Breast epithelium (tissue), 4 donors: ENCODE measurements around the gene LOXL3. TPM values are rescaled to one million over a fixed set of nuclear protein-coding genes. Genes with fewer than 3 reads are reported as not detected.

ENCODE experiments used
- DNase-seq, 2 donors: peaks; one replicate each; pipeline ENCODE4 v3.0.0-alpha.2; 2019; ENCODE audit warnings: low spot score in 2 of 2
- H3K27ac ChIP-seq, 2 donors: fragments of 200-600 bp; sonication (generic) in 1 of 2; one replicate each; pipeline ENCODE4 v1.5.1; 2016 to 2019; ENCODE audit warnings: mild to moderate bottlenecking in 1 of 2
- H3K27me3 ChIP-seq, 2 donors: fragments of 200-600 bp; sonication (generic) in 1 of 2; one replicate each; pipeline versions ENCODE4 v1.5.1 to v1.6.0; 2017 to 2019; ENCODE audit warnings: control low read depth in 1 of 2, mild to moderate bottlenecking in 1 of 2
- H3K36me3 ChIP-seq: fragments of 200-600 bp; one replicate; pipeline ENCODE4 v1.5.1; 2019
- H3K4me1 ChIP-seq, 2 donors: fragments of 200-600 bp; sonication (generic); one replicate each; pipeline ENCODE4 v1.5.1; 2016 to 2019; ENCODE audit warnings: control low read depth in 1 of 2
- H3K4me3 ChIP-seq, 3 donors: fragments of 200-600 bp; sonication (generic); 1 replicate in 2 of 3; 2 replicates in 1 of 3; pipeline ENCODE4 v1.5.1; 2016 to 2019; ENCODE audit warnings: mild to moderate bottlenecking in 3 of 3, moderate library complexity in 2 of 3
- H3K9me3 ChIP-seq, 2 donors: fragments of 200-600 bp; sonication (generic) in 1 of 2; one replicate each; pipeline ENCODE4 v1.5.1; 2016 to 2019; ENCODE audit warnings: control low read depth in 1 of 2
- POLR2A ChIP-seq: fragments of 450-650 bp; IDR thresholded peaks from one replicate; pipeline ENCODE4 v1.6.1; 2016; ENCODE audit warnings: antibody characterized with exemption, mild to moderate bottlenecking, moderate library complexity
- POLR2AphosphoS5 ChIP-seq, 3 donors: sonication (generic); formaldehyde crosslinking; IDR thresholded peaks; one replicate each; pipeline ENCODE4 v1.6.1; 2017; ENCODE audit warnings: antibody characterized with exemption in 3 of 3
- intact Hi-C: fragments of 100-400 bp; cut with DNase I; formaldehyde crosslinking; loops from one replicate; pipeline ENCODE4 v1.15.1; 2023; ENCODE audit warnings: low total_unique reads
- total RNA-seq, 3 donors: library from RNA; depleted of rRNA; stranded (reverse); fragments of >200 nt; gene quantifications; one replicate each; pipeline ENCODE4 v1.1.0, GENCODE V29; 2016
- TF ChIP-seq, protein P1 (sequence below), 3 donors: fragments of 450-650 bp; IDR thresholded peaks; one replicate each; pipeline ENCODE4 v1.5.1; 2016 to 2017; ENCODE audit warnings: antibody characterized with exemption in 3 of 3, mild to moderate bottlenecking in 3 of 3, moderate library complexity in 3 of 3

The LOXL3 gene
- total RNA-seq, 3 donors from 2014 or later: 3.7 to 7.8 (median 6.6) TPM

GRCh38 chr2:74500578-74500946 lies 53.2 kb downstream of the LOXL3 start:
- DNase-seq: no peak

GRCh38 chr2:74499940-74500577 lies 53.7 kb downstream of the LOXL3 start:
- Histone ChIP-seq H3K27me3 (peaks cover 6 to 7% of the 10 kb centered on the region in 2 donors), H3K27ac (no peak overlapping the region), H3K4me1 (peaks cover under 1 to 3% of the 10 kb centered on the region in 2 donors), H3K9me3 (no peaks in the 10 kb centered on the region), H3K36me3 (no peaks in the 10 kb centered on the region), H3K4me3 (peak overlapping the region in 1 of 3 donors; percentile 55)
- no peak for DNase-seq
- intact Hi-C loops: no loop called here
- no peak for TF ChIP-seq POLR2A
- TF ChIP-seq POLR2AphosphoS5 (IDR thresholded peaks at IDR 0.05): no peak

More at GRCh38 chr2:74500578-74500946, 53.2 kb downstream of the LOXL3 start:
- Histone ChIP-seq H3K9me3 (no peaks in the 10 kb centered on the region), H3K4me3 (no peak overlapping the region), H3K4me1 (peaks cover 3 to 5% of the 10 kb centered on the region in 2 donors), H3K27me3 (peaks cover 6 to 7% of the 10 kb centered on the region in 2 donors), H3K36me3 (no peaks in the 10 kb centered on the region), H3K27ac (no peak overlapping the region)
- TF ChIP-seq, protein P1, sequence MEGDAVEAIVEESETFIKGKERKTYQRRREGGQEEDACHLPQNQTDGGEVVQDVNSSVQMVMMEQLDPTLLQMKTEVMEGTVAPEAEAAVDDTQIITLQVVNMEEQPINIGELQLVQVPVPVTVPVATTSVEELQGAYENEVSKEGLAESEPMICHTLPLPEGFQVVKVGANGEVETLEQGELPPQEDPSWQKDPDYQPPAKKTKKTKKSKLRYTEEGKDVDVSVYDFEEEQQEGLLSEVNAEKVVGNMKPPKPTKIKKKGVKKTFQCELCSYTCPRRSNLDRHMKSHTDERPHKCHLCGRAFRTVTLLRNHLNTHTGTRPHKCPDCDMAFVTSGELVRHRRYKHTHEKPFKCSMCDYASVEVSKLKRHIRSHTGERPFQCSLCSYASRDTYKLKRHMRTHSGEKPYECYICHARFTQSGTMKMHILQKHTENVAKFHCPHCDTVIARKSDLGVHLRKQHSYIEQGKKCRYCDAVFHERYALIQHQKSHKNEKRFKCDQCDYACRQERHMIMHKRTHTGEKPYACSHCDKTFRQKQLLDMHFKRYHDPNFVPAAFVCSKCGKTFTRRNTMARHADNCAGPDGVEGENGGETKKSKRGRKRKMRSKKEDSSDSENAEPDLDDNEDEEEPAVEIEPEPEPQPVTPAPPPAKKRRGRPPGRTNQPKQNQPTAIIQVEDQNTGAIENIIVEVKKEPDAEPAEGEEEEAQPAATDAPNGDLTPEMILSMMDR (IDR thresholded peaks at IDR 0.05): no peak
- no peak for TF ChIP-seq POLR2A
- TF ChIP-seq POLR2AphosphoS5 (IDR thresholded peaks at IDR 0.05): no peak
- intact Hi-C loops: no loop called here

DNA sequence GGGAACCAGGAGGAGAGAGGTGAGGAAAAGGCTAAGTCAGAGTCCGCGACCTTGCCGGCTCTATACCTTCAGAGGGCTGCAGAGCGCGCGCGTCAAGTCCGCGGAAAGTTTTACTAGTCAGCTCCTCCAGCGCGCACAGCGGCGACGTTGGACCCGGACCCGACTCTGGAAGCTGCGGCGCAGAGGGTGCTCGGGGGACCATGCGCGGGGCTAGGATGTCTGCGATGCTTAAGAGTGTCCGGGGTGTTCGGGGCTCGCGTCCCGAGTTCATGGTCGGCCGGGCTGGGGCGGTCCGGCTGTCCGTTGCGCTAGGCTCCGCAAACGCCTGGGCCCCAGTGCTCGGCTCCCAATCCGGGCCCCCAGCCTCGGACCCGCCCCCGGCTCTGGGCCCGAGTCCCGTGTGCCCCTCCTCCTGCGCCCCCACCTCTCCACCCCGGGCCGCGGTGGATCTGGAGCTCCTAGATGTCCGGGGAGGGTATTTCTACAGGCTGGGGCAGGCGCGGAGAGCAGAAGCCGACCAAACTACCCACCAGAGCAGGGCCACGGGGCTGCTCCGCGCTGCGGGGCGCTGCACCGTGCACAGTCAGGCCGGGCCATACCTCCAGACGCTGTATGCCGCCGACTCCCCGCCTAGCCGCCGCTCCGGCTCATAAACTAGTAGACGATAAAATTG lies 54.3 kb downstream of the LOXL3 start, which contains the start of gene LBX2:
LBX2 (minus strand) TSS at position 337 of the 673 bp plus-strand sequence; CDS start at position 271, 66 bp downstream.
- Histone ChIP-seq H3K9me3 (no peaks in the 10 kb centered on the region), H3K27ac (peak within 1 kb of the TSS; percentile 29 to 43), H3K4me3 (peak within 1 kb of the TSS; percentile 31 to 70 (median 55)), H3K27me3 (peaks cover 6 to 7% of the 10 kb centered on the region in 2 donors), H3K36me3 (no peaks in the 10 kb centered on the region), H3K4me1 (peaks cover 0 to 3% of the 10 kb centered on the region in 2 donors)
- TF ChIP-seq, protein P1 (IDR thresholded peaks at IDR 0.05): no peak
- TF ChIP-seq POLR2A: no peak
- TF ChIP-seq POLR2AphosphoS5 (IDR thresholded peaks at IDR 0.05): no peak
- intact Hi-C loops: no loop called here
- no peak for DNase-seq

- Histone ChIP-seq H3K27me3 (peaks cover 6 to 7% of the 10 kb centered on the region in 2 donors), H3K4me1 (peaks cover 0 to 3% of the 10 kb centered on the region in 2 donors), H3K9me3 (no peaks in the 10 kb centered on the region), H3K4me3 (peak overlapping the region; percentile 31 to 70 (median 55)), H3K27ac (peak overlapping the region; percentile 29 to 43), H3K36me3 (no peaks in the 10 kb centered on the region)
- no peak for TF ChIP-seq POLR2A
- no peak for TF ChIP-seq POLR2AphosphoS5 (IDR thresholded peaks at IDR 0.05)
- TF ChIP-seq, protein P1 (IDR thresholded peaks at IDR 0.05): no peak
- intact Hi-C loops: no loop called here
- DNase-seq: no peak
Observed at GRCh38 chr2:74498500-74499266, 55.1 kb downstream of the LOXL3 start.

DNA sequence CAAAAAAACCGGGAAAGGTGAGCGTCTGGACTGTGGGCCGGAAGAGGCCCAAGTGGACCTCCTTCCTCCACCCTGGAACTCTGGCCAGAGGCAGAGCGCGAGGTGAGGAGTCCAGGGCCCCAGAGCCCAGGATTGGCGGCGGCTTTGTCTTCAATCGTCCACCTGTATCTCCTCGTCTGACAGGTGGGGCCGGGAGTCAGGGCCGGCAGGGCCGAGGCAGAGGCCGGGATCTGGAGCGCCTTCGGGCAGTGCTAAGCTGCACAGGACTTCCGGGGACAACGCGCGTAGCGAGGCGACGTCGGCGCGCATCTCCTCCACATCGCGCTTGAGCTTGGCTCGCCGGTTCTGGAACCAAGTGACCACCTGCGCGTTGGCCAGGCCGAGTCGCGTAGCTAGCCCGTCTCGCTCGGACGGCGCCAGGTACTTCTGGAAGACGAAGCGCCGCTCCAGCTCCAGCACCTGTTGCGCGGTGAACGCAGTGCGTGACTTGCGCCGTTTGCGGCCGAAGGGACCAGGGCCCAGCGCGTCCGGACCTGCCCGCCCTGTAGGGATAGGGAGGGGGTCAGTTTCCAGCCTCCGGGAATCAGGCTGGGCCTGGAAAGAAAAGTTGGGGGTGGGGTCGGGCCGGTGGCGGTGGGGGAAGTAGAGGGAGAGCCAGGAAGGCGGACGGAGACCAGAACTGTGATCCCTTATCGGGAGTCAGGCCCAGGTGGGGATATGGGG lies 55.8 kb downstream of the LOXL3 start:
- H3K4me3 ChIP-seq: peak overlapping the region; percentile 31 to 70 (median 55)
- H3K9me3 ChIP-seq: no peaks in the 10 kb centered on the region
- TF ChIP-seq POLR2A (no peak), POLR2AphosphoS5 (IDR thresholded peaks at IDR 0.05) (no peak)
- TF ChIP-seq, protein P1 (IDR thresholded peaks at IDR 0.05): no peak
- DNase-seq: no peak
- peaks cover 3% of the 10 kb centered on the region for H3K36me3 ChIP-seq
- peaks cover 6 to 7% of the 10 kb centered on the region in 2 donors for H3K27me3 ChIP-seq
- intact Hi-C loops: no loop called here
- H3K4me1 ChIP-seq: peaks cover 0 to 3% of the 10 kb centered on the region in 2 donors
- H3K27ac ChIP-seq: peak overlapping the region; percentile 29 to 43
